HG03095 (cell line): ENCODE results near the gene TNFAIP2.

Experiments used
- ATAC-seq: cut with Tn5 transposase; IDR thresholded peaks from one replicate; pipeline ENCODE4 v1.9.1; 2021; ENCODE audit warnings: moderate library complexity; ENCODE audit not compliant: unreplicated experiment

TNFAIP2 gene

DNA sequence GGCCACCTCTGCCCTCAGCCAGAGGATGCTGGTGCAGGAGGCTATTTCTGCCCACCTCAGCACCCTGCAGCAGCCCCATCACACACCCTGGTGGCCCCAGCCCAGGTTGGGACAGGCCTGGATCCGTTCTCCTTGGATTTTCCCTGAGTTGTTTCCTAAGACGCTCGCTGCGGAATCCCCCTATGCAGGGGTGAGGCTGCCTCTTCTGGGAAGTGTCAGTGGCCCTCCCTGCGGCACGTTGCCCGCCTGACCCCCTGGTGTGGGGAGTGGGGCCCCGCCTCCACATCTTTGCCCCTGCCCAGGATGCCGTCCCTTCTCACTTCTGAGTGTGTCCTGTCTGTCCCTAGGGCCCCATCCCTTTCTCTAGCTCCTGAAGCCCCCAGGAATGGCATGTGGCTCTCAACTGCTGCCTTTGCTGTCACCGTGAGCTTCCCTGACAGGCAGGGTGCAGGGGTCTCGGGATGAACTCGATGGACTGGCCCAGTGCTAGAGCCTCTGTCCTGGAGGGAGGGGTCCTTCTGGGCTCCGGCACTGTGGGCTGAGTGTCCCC, 29.3 kb upstream of the TNFAIP2 start:
- ATAC-seq, result no peak

DNA sequence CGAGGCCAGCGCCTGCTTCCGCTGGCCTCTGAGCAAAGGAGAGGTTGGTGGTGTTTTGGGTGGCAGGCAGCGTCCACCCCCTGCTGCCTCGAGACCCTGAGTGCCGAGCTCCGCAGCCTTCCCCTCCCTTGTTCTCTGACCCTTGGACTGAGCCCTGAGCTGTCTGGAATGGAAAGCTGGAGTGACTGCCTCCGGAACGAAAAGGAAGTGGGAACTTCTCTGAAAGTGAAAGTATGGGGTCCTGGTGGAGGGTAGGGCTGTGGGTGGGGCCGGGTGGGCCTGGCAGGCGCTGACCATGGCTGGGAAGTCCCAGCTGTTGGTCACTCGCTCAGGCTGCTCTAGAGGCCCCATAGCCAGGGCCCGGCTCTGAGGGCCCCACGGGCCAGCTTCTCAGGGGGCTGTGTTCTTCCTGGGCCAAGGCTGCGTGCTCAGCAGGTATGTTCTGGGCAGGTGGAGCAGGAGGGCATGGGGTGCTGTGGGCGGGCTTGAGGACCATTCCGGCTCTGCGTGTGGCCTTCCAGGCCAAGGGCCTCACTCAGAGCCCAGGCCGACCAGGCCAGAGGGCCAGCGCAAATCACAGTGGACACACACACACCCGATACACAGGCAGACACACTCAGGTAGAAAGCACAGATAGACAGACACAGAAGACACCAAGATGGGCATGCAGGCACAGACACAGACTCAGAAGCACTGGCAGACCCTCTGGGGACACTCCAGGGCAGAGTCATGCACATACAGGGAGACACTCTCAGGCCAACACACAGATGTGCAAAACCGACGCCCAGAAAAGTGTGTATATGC, 28.7 kb upstream of the TNFAIP2 start, which contains the start of gene EXOC3L4:
Gene EXOC3L4, plus strand, starts transcription at position 320 of the 804 bp plus-strand sequence. CDS start 5,495 bp downstream, outside the sequence.
- ATAC-seq, result no peak

DNA sequence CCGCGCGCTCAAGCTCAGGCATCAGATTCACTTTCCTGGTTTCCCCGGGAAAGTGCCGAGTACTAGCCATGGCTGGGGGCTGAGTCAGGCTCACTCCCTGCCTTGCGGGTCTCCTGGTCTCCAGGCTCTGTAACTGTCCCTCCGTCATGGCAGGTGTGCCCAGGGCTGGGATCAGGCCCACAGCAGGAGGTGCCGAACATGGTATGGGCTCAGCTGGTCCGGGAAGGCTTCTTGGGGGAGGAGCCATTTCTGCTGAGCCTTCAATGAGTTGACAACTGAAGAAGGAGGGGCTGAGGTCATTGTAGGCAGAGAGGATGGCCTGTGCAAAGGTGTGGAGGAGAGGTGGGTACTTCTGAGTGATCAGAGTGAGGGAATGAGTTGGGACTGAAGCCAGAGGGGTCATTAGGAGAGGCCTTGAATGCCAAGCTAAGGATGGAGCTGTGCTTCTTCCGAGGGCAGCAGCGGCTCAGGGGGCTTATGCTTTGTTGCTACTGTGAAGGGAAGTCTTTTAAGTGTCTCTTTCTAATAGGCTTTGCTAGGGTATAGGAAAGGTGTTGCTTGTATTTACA, 28.0 kb upstream of the TNFAIP2 start:
- no peak for ATAC-seq

DNA sequence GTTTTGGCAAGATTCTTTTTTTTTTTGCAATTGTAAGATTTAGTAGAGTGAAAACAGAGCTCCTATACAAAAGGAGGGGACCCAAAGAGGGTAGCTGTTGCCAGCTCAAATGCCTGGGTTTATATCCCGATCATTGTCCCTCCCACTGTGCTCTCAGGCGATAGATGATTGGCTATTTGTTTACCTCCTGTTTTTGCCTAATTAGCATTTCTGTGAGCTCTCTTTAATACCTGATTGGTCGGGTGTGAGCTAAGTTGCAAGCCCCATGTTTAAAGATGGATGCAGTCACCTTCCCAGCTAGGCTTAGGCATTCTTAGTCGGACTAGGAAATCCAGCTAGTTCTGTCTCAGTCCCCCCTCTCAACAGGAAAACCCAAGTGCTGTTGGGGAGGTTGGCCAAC, 26.9 kb upstream of the TNFAIP2 start:
- no peak for ATAC-seq

DNA sequence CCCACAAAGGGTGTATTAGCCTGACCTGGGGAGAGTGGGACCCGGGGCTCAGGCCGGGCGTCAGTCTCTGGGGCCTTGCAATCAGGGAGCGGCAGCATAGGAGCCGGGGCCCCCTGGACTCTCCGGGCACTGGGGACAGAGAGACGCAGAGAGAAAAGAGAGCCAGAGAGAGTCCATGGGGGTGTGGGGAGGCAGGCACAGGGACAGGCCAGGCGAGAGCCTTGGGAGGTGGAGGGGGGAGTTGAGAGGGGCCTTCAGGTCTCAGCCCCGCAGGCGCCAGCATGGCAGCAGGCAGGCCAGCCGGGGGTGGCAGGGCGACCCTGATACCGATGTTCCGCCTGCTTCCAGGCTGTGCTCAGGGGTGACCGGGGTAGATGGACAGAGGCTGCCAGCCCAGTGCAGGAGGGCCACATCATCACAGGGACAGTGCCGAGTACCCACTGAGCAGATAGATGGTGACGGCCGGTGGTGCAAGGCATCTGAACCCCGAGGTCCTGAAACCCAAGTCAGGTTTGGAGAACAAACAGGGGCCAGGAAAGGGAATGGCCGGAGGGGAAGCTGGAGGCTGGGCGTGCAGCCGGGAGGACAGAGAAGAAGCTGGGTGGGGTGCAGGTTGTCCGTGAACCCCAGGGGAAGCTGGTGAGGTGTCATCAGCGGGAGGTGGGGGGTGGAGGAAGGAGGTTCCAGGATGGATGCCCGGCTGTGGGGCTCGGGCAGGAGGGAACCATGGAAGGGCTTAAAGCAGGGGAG, 25.8 kb upstream of the TNFAIP2 start:
- ATAC-seq, result no peak

DNA sequence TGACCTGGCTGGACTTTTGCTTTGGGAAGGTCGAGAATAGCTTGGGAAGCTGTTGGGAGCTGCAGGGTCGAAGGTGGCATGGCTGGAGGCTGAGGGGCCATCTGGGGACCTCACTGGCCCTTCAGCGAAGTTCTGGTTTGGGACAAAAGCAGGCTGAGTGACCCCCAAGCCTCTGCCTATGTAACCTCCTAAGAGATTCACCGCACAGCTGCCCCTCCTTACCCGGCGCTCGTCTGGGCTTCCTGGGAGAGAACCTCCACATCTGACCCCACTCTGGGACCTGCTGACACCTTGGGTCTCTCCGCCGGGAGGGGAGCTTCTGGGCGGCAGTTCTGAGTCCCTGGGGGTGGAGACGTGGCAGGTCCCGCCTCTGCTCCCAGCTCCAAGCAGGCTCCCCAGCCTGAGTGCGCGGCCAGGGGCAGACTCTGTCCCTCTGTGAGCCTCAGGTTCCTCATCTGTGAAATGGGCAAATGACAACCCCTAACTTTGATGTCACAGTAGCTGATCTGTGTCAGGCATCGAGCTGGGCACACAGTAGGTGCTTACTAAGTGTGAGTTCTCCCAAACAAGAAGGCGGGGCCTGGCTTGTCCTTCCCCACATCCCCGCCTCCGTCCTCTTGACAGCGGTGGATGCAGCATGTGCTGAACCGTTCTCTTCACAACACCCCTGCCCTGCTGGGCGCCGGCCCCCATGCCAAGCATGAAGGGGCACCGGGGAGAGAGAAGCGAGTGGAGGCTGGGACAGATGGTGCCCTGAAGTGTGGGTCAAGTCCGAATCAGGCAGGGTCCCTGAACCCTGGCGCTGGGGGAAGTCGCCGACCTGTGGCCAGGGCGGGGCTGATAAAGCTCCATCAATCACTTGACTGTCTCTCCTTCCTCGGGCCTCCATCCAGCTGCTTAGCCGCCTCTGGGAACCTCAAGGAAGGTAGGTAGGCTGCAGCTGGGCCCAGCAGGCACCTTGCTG, 25.0 kb upstream of the TNFAIP2 start:
- no peak for ATAC-seq

DNA sequence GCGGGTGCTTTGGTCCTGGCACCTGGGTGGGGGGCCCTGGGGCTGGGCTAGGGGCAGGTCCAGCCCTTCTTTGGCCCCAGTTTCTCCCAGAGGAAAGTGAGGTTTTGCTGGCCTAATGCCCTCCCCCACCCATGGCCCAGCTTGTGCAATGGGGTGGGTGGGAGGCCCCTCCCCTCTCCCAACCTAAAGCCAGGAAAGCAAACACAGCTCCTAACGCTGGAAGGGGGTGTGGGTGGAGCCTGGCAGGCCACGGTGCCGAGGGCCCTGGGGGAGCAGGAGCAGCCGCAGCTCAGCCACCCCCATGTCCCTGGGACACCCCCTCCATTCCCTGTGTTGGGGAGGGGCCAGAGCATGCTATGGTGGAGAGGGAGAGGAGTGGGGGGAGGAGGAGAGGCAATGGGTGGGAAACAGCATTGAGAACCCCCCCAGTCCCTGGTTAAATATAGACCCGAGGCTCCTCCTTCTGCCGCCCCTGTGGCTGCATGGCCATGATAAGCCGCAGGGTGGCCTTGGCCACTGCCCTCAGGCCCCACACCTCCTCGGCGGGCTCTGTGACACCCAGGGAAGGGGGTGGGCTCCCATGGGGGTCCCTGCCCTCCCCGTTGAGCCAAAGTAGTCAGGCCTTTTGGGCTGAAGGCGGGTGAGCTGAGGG, 24.1 kb upstream of the TNFAIP2 start:
- ATAC-seq, result no peak

DNA sequence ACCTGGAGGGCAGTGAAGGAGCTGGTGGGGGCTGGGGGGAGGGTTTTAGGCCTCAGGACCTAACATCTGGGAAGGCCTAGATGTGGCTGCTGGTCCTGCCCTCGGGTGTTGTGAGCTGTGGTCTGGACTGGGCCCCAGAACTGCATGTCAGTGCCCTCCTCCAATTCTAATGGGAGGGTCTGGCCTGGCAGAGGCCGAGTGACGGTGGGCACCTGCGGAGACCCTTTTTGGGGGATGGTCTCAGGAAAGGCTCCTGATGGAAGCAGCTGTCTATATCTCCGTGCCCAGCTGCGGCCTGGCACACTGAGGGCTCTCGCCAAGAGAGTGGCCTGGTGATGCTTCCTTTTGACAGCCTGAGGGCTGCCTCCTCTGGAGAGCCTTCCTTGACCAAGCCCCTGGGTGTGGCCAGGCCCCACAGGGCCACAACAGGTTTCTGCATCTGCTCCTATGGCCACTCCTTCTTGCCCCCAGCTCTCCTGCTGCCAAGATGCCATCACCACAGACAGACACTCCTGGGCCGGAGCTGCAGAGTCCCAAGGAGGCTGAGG, 23.5 kb upstream of the TNFAIP2 start:
- no peak for ATAC-seq

DNA sequence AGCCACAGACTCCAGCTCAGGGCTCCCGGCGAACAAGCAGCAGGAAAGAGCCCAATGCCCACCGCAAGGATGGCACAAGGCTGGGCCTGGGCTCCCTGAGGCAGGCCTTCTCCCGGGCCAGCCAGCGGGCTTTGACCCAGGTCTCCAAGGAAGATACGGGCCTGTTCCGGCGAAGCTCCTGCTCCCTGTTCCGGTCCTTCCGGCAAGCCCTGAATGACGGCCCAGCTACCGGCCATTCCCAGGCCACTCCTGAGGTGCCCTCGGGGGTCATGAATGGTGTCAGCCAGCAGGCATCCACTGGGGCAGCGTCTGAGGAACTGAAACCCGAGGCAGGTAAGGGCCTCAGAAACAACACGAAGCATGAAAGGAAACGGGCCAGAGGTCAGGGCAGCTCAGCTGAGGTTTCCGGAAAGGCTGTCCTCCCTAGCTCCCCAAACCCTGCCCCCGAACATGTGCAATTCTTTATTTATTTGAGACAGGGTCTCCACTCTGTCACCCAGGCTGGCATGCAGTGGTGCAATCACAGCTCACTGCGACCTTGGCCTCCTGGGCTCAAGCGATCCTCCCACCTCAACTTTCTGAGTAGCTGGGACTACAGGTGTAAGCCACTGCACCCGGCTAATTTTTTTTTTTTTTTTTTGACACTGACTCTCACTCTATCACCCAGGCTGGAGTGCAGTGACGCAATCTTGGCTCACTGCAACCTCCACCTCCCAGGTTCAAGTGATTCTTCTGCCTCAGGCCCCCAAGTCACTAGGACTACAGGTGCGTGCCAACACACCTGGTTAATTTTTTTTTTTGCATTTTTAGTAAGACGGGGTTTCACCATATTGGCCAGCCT, 22.8 kb upstream of the TNFAIP2 start:
- peak; percentile 59 for ATAC-seq

DNA sequence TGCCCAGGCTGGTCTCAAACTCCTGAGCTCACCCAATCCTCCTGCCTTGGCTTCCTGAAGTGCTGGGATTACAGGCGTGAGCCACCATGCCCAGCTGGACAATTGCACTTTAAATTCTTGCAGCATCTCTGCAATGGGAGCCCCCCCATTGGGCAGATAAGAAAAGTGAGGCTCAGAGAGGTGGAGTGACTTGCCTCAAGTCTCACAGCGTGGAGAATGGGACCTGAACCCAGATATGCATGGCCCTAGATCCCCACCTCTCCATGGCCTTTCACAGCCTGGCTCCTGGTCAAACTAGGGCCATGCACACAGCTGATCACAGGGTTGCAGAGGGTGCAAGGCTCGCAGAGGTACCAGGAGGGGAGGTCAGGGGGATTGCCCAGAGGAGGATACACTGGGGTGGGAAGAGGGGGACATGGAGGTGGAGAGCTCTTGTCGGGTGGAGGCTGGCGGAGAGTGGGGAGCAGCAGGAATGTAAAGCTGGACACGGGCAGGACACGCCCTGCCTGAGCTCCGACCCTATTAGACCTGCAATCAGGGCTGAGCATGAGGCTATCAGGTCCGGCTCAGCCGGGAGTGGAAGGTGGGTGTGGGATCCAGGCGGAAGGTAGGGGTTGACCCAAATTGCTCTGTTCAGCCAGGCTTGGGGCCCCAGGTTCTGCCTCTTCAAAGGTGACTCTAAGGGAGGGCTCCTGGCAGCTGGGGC, 21.9 kb upstream of the TNFAIP2 start:
- ATAC-seq, result no peak

DNA sequence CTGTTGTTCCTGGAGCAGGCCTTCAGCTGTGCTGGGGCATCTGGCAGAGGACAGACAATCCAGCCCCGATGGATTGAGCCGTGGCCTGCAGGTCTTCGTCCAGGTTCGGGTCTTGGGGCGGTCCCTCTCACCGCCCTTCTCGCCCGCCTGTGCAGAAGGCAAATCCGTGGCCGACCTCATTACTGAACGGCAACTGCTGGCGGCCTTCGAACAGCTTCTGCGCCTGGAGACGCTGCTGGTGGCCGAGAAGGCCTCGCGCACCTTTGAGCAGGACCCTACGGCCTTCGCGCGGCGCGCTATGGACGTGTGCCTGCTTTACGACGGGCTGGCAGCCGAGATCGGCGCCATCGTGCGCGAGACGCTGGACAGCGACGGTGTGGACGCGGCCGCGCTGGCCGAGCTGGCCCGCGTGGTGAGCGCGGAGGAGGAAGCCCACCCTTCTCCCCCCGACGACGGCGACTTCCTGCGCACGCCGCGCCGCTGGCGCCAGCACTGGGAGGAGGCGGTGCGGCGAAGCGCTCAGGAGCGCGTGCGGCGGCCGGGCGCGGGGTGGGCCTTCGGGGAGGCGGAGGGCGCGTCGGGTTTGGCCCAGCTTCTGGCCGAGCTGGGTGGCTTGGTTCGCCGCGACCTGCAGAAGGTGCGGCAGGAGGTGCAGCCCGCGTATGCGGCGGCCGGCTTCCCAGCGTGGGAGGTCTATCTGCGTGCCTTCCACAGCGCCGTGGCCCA, 21.1 kb upstream of the TNFAIP2 start:
- no peak for ATAC-seq

DNA sequence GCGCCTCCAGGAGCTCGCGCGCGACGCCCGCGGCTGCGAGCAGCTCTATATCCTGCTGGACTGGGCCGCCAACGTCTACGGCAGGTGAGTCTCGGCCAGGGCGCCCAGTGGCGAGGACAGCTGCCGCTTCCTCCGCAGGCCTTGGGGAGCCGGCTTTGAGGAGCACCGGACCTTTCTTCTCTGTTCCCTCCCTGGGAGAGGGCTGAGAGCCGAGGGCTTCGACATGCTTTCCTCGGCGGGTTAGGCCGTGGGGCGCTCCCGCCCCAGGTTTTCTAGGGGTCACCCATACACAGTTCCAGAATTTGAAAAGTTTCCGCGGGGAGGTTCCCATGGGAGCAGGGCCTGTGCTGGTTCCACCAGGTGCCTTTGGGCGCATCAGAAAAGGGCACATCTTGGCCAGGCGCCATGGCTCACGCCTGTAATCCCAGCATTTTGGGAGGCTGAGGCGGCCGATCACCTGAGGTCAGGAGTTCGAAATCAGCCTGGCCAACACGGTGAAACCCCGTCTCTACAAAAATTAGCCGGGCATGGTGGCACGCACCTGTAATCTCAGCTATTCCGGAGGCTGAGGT, 20.5 kb upstream of the TNFAIP2 start:
- no peak for ATAC-seq

DNA sequence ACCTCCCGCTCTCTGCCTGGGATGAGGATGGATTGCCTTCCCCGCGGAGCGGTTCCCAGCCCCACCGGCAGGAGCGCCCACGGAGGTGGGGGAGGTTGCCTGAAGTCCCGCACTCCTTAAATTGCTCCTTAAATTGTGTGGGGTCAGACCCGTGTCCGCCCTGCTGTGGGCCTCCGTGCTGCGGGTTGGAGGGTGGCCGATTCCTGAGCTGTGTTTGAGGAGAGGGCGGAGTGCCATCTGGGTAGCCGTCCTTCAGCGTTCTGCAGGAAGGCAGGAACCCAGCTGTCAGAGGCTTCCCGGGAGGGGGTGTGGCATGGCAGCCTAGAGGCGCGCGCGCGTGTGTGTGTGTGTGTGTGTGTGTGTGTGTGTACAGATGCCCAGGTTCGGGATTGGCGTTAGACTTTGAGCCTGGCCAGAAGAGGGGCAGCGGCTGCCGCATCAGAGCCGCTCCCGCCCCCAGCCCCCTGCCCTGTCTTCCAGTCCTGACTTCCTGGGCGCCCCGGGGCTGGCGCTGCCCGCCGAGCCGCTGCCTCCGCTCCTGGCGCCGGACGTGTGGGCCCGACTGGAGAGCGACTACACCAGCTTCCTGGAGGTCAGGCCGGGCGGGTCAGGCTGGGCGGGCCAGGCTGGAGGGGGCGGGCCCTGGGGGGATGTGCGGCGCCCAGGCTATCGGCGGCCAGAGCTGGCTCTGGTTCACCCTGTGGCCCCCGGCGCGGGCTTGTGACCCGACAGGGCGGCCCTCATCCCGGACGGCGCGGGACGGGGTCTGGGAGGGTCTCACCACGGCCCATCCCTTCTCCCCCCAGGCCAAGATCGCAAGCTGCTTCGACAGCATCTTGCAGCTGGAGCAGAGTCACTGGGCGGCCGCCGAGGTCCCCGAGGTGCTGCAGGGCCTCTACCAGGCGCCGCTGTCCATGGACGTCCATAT, 19.5 kb upstream of the TNFAIP2 start:
- ATAC-seq, result no peak

DNA sequence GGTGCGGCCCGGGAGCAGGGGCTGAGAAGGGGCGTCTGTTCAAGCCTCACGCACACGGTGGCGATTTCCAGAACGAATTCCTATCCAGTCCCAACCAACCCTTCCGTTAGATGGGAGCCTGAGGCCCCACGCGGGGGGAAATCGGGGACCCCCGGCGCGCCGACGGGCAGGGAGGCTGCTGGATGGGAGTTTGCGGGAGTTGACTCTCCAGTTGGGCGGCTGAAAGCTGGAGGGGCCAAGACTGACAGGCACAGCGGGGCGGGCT, 18.9 kb upstream of the TNFAIP2 start:
- ATAC-seq, result no peak

DNA sequence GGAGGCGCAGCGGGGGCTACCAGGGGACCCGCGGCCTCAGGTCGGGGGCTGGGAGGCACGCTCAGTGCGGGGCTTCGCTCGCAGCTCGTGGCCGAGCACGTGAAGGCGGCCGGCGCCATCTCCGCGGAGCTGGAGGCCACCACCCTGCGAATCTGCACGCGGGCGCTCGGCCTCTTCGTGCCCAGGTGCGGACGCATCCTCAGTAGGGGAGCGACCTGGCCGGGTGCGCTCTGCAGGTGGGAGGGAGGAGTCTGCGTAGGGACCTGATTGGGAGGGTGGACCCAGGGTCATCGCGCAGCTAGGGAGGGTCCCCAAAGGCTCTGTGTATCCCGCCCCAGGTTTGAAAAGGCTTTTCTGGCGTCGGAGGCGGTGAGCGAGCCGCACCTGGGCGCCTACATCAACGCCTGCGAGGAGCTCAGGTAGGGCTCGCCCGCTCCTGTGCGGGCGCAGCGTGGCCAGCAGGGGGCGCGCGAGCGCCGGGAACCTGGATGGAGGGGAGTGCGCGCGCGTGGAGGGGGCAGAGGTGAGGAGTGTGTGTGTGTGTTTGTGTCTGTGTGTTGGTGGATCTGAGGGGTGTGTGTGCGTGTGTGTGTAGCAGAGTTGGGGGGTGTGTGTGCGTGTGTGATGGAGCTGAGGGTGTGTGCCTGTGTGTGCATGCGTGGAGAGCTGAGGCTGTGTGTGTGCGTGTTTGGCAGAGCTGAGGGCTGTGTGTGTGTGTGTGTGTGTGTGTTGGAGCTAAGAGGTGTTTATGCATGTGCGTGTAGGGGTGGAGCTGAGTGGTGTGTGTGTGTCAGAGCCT, 18.4 kb upstream of the TNFAIP2 start:
- ATAC-seq, result no peak
